Measurements from ENCODE around the gene HABP2. TPM values are rescaled to one million over a fixed set of nuclear protein-coding genes. Genes with fewer than 3 reads are reported as not detected.

HABP2 gene
- total RNA-seq, 2 experiments from 2014 or later, result not detected

GRCh38 chr10:113604572-113604971 lies 51.7 kb downstream of the HABP2 start:
- Mint-ChIP-seq H3K36me3 (ENCODE audit: low read depth) (no peaks in the 10 kb centered on the region), H3K27ac (no peak overlapping the region), H3K4me3 (no peak overlapping the region), H3K27me3 (peaks cover 6% of the 10 kb centered on the region), H3K9me3 (peaks cover 5% of the 10 kb centered on the region), H3K4me1 (no peaks in the 10 kb centered on the region)
- ChIA-PET CTCF (no interaction called here), POLR2A (no interaction called here)
- no peak for DNase-seq

- H3K4me1 Mint-ChIP-seq, result no peaks in the 10 kb centered on the region
- H3K27ac Mint-ChIP-seq, result no peak overlapping the region
- DNase-seq, result no peak
- ChIA-PET CTCF (no interaction called here), POLR2A (no interaction called here)
- no peak overlapping the region for H3K4me3 Mint-ChIP-seq
- peaks cover 5% of the 10 kb centered on the region for H3K9me3 Mint-ChIP-seq
- H3K36me3 Mint-ChIP-seq (ENCODE audit: low read depth), result no peaks in the 10 kb centered on the region
- peaks cover 6% of the 10 kb centered on the region for H3K27me3 Mint-ChIP-seq
Measured at GRCh38 chr10:113605268-113605978, 52.6 kb downstream of the HABP2 start.

GRCh38 chr10:113609704-113610108 lies 56.9 kb downstream of the HABP2 start:
- Mint-ChIP-seq H3K27ac (no peak overlapping the region), H3K27me3 (peaks cover 12% of the 10 kb centered on the region), H3K9me3 (no peaks in the 10 kb centered on the region), H3K36me3 (ENCODE audit: low read depth) (no peaks in the 10 kb centered on the region), H3K4me3 (no peak overlapping the region), H3K4me1 (no peaks in the 10 kb centered on the region)
- CTCF ChIA-PET, result no interaction called here
- POLR2A ChIA-PET, result no interaction called here
- DNase-seq, result no peak

GRCh38 chr10:113610631-113611601 lies 58.1 kb downstream of the HABP2 start:
- H3K36me3 Mint-ChIP-seq (ENCODE audit: low read depth), result no peaks in the 10 kb centered on the region
- ChIA-PET CTCF (no interaction called here), POLR2A (no interaction called here)
- no peaks in the 10 kb centered on the region for H3K9me3 Mint-ChIP-seq
- H3K27ac Mint-ChIP-seq, result no peak overlapping the region
- peaks cover 17% of the 10 kb centered on the region for H3K27me3 Mint-ChIP-seq
- no peak overlapping the region for H3K4me3 Mint-ChIP-seq
- no peaks in the 10 kb centered on the region for H3K4me1 Mint-ChIP-seq
- DNase-seq, result no peak

- no peak overlapping the region for H3K4me3 Mint-ChIP-seq
- peaks cover 19% of the 10 kb centered on the region for H3K27me3 Mint-ChIP-seq
- ChIA-PET CTCF (no interaction called here), POLR2A (no interaction called here)
- no peaks in the 10 kb centered on the region for H3K36me3 Mint-ChIP-seq (ENCODE audit: low read depth)
- no peak overlapping the region for H3K27ac Mint-ChIP-seq
- H3K9me3 Mint-ChIP-seq, result no peaks in the 10 kb centered on the region
- no peaks in the 10 kb centered on the region for H3K4me1 Mint-ChIP-seq
- DNase-seq, result no peak
Measured at GRCh38 chr10:113612154-113612553, 59.3 kb downstream of the HABP2 start.

- H3K4me3 Mint-ChIP-seq, result no peak overlapping the region
- ChIA-PET CTCF (no interaction called here), POLR2A (no interaction called here)
- peaks cover 27% of the 10 kb centered on the region for H3K27me3 Mint-ChIP-seq
- H3K36me3 Mint-ChIP-seq (ENCODE audit: low read depth), result no peaks in the 10 kb centered on the region
- H3K4me1 Mint-ChIP-seq, result no peaks in the 10 kb centered on the region
- H3K27ac Mint-ChIP-seq, result no peak overlapping the region
- no peak for DNase-seq
- no peaks in the 10 kb centered on the region for H3K9me3 Mint-ChIP-seq
Measured at GRCh38 chr10:113613427-113613826, 60.6 kb downstream of the HABP2 start.

GRCh38 chr10:113613977-113614690 lies 61.3 kb downstream of the HABP2 start:
- peaks cover 27% of the 10 kb centered on the region for H3K27me3 Mint-ChIP-seq
- no peaks in the 10 kb centered on the region for H3K4me1 Mint-ChIP-seq
- no peaks in the 10 kb centered on the region for H3K36me3 Mint-ChIP-seq (ENCODE audit: low read depth)
- ChIA-PET POLR2A (no interaction called here), CTCF (no interaction called here)
- H3K4me3 Mint-ChIP-seq, result no peak overlapping the region
- H3K27ac Mint-ChIP-seq, result no peak overlapping the region
- no peak for DNase-seq
- H3K9me3 Mint-ChIP-seq, result no peaks in the 10 kb centered on the region

- no peak for DNase-seq
- H3K4me3 Mint-ChIP-seq, result no peak overlapping the region
- no peaks in the 10 kb centered on the region for H3K4me1 Mint-ChIP-seq
- H3K9me3 Mint-ChIP-seq, result no peaks in the 10 kb centered on the region
- H3K27ac Mint-ChIP-seq, result no peak overlapping the region
- peaks cover 30% of the 10 kb centered on the region for H3K27me3 Mint-ChIP-seq
- ChIA-PET CTCF (no interaction called here), POLR2A (no interaction called here)
- H3K36me3 Mint-ChIP-seq (ENCODE audit: low read depth), result no peaks in the 10 kb centered on the region
Measured at GRCh38 chr10:113616244-113617074, 63.6 kb downstream of the HABP2 start.

- no peaks in the 10 kb centered on the region for H3K36me3 Mint-ChIP-seq (ENCODE audit: low read depth)
- H3K27ac Mint-ChIP-seq, result no peak overlapping the region
- ChIA-PET CTCF (no interaction called here), POLR2A (no interaction called here)
- H3K4me3 Mint-ChIP-seq, result no peak overlapping the region
- H3K9me3 Mint-ChIP-seq, result no peaks in the 10 kb centered on the region
- no peak for DNase-seq
- no peaks in the 10 kb centered on the region for H3K4me1 Mint-ChIP-seq
- peaks cover 31% of the 10 kb centered on the region for H3K27me3 Mint-ChIP-seq
Measured at GRCh38 chr10:113617086-113617485, 64.2 kb downstream of the HABP2 start.

- H3K4me1 Mint-ChIP-seq, result no peaks in the 10 kb centered on the region
- no peak for DNase-seq
- ChIA-PET POLR2A (no interaction called here), CTCF (interaction anchor here (0.7 kb wide), 1 partner anchor 1548 kb away, joined by 3 read pairs; no protein-coding TSS in a partner anchor)
- H3K4me3 Mint-ChIP-seq, result no peak overlapping the region
- H3K27me3 Mint-ChIP-seq, result peaks cover 35% of the 10 kb centered on the region
- H3K36me3 Mint-ChIP-seq (ENCODE audit: low read depth), result no peaks in the 10 kb centered on the region
- H3K27ac Mint-ChIP-seq, result no peak overlapping the region
- H3K9me3 Mint-ChIP-seq, result no peaks in the 10 kb centered on the region
Measured at GRCh38 chr10:113618338-113618737, 65.5 kb downstream of the HABP2 start.

GRCh38 chr10:113619401-113619800 lies 66.5 kb downstream of the HABP2 start:
- Mint-ChIP-seq H3K36me3 (ENCODE audit: low read depth) (no peaks in the 10 kb centered on the region), H3K27ac (no peak overlapping the region), H3K9me3 (no peaks in the 10 kb centered on the region), H3K27me3 (peaks cover 35% of the 10 kb centered on the region), H3K4me3 (no peak overlapping the region), H3K4me1 (no peaks in the 10 kb centered on the region)
- ChIA-PET CTCF (no interaction called here), POLR2A (no interaction called here)
- no peak for DNase-seq

- Mint-ChIP-seq H3K36me3 (ENCODE audit: low read depth) (no peaks in the 10 kb centered on the region), H3K27me3 (peaks cover 33% of the 10 kb centered on the region), H3K4me1 (no peaks in the 10 kb centered on the region), H3K27ac (no peak overlapping the region), H3K4me3 (no peak overlapping the region), H3K9me3 (no peaks in the 10 kb centered on the region)
- ChIA-PET CTCF (no interaction called here), POLR2A (no interaction called here)
- DNase-seq, result no peak
Measured at GRCh38 chr10:113620511-113620910, 67.7 kb downstream of the HABP2 start.

- no peak for DNase-seq
- no peaks in the 10 kb centered on the region for H3K4me1 Mint-ChIP-seq
- ChIA-PET POLR2A (no interaction called here), CTCF (no interaction called here)
- H3K36me3 Mint-ChIP-seq (ENCODE audit: low read depth), result no peaks in the 10 kb centered on the region
- peaks cover 33% of the 10 kb centered on the region for H3K27me3 Mint-ChIP-seq
- H3K4me3 Mint-ChIP-seq, result no peak overlapping the region
- no peak overlapping the region for H3K27ac Mint-ChIP-seq
- H3K9me3 Mint-ChIP-seq, result no peaks in the 10 kb centered on the region
Measured at GRCh38 chr10:113620936-113621335, 68.1 kb downstream of the HABP2 start.

Data from activated CD4-positive, alpha-beta memory T cell treated with anti-CD3 and anti-CD28 coated beads, Interleukin-2, amount 10 ng/mL, durations not matched to agents 7 days and 5 days (primary cell).